H9 (cell line): ENCODE data around the gene HMCN1. TPM values are rescaled to one million over a fixed set of nuclear protein-coding genes. Genes with fewer than 3 reads are reported as not detected.

Experiments
- DNase-seq: peaks from one replicate; pipeline ENCODE4 v3.0.0-alpha.2; 2017
- H2AFZ ChIP-seq: one replicate; pipeline ENCODE4 v1.6.1; 2013; ENCODE audit warnings: mild to moderate bottlenecking, low read length, control low read depth, moderate library complexity
- H2AK5ac ChIP-seq: 2 replicates; pipeline ENCODE4 v1.6.1; 2013; ENCODE audit warnings: low read length, control low read depth, mixed read lengths; ENCODE audit not compliant: insufficient read length
- H2BK120ac ChIP-seq: one replicate; pipeline ENCODE4 v1.6.1; 2013; ENCODE audit warnings: low read depth, mild to moderate bottlenecking, low read length, control low read depth, inconsistent platforms; ENCODE audit not compliant: poor library complexity, severe bottlenecking
- H2BK12ac ChIP-seq: 2 replicates; pipeline ENCODE4 v1.6.1; 2013; ENCODE audit warnings: low read length, control low read depth, mixed read lengths, low read depth; ENCODE audit not compliant: insufficient read length
- H2BK15ac ChIP-seq: 2 replicates; pipeline ENCODE4 v1.6.1; 2013; ENCODE audit warnings: low read depth, low read length, control low read depth
- H2BK20ac ChIP-seq: one replicate; pipeline ENCODE4 v1.6.1; 2013; ENCODE audit warnings: low read depth, mild to moderate bottlenecking, low read length, control low read depth, inconsistent platforms; ENCODE audit not compliant: poor library complexity, severe bottlenecking
- H2BK5ac ChIP-seq: 2 replicates; pipeline ENCODE4 v1.6.1; 2013; ENCODE audit warnings: low read length, control low read depth, mixed read lengths; ENCODE audit not compliant: insufficient read length
- H3K14ac ChIP-seq: 2 replicates; pipeline ENCODE4 v1.6.1; 2013; ENCODE audit warnings: low read length, control low read depth; ENCODE audit not compliant: insufficient read depth
- H3K18ac ChIP-seq: 2 replicates; pipeline ENCODE4 v1.6.1; 2013; ENCODE audit warnings: low read depth, mild to moderate bottlenecking, mixed read lengths, low read length, control low read depth; ENCODE audit not compliant: insufficient read length
- H3K23ac ChIP-seq: 2 replicates; pipeline ENCODE4 v1.6.1; 2013; ENCODE audit warnings: low read length, control low read depth, mixed read lengths, low read depth; ENCODE audit not compliant: insufficient read length
- H3K23me2 ChIP-seq: 2 replicates; pipeline ENCODE4 v1.6.1; 2013; ENCODE audit warnings: low read depth, mild to moderate bottlenecking, mixed read lengths, low read length, control low read depth; ENCODE audit not compliant: insufficient read length, poor library complexity, severe bottlenecking
- H3K27ac ChIP-seq: 2 replicates; pipeline ENCODE4 v1.5.1; 2013; ENCODE audit warnings: low read length, control low read depth, mixed read lengths, low read depth; ENCODE audit not compliant: insufficient read length
- H3K27me3 ChIP-seq: 2 replicates; pipeline ENCODE4 v1.6.1; 2013; ENCODE audit warnings: low read length, control low read depth, inconsistent platforms; ENCODE audit not compliant: insufficient read depth
- H3K4ac ChIP-seq: 2 replicates; pipeline ENCODE4 v1.6.1; 2013; ENCODE audit warnings: low read depth, mild to moderate bottlenecking, control low read depth, inconsistent platforms, low read length, moderate library complexity
- H3K4me1 ChIP-seq: 2 replicates; pipeline ENCODE4 v1.6.1; 2013; ENCODE audit warnings: low read length, control low read depth, inconsistent platforms; ENCODE audit not compliant: insufficient read depth
- H3K4me2 ChIP-seq: 2 replicates; pipeline ENCODE4 v1.6.1; 2013; ENCODE audit warnings: low read length, control low read depth, mixed read lengths; ENCODE audit not compliant: insufficient read length, insufficient read depth
- H3K56ac ChIP-seq: 2 replicates; pipeline ENCODE4 v1.6.1; 2013; ENCODE audit warnings: low read depth, mild to moderate bottlenecking, mixed read lengths, low read length, control low read depth; ENCODE audit not compliant: insufficient read length
- H3K79me1 ChIP-seq: 2 replicates; pipeline ENCODE4 v1.6.1; 2013; ENCODE audit warnings: low read depth, mild to moderate bottlenecking, moderate library complexity, low read length, control low read depth, inconsistent platforms; ENCODE audit not compliant: insufficient read depth, poor library complexity, severe bottlenecking
- H3K79me2 ChIP-seq: 2 replicates; pipeline ENCODE4 v1.6.1; 2013; ENCODE audit warnings: low read length, control low read depth, inconsistent platforms; ENCODE audit not compliant: insufficient read depth
- H3K9ac ChIP-seq: 2 replicates; pipeline ENCODE4 v1.6.1; 2013; ENCODE audit warnings: low read length, control low read depth, mixed read lengths; ENCODE audit not compliant: insufficient read length; ENCODE audit errors: extremely low read depth
- H3K9me3 ChIP-seq: one replicate; pipeline ENCODE4 v1.6.1; 2013; ENCODE audit warnings: low read depth, low read length, inconsistent platforms; ENCODE audit not compliant: control insufficient read depth
- H3T11ph ChIP-seq: one replicate; pipeline ENCODE4 v1.6.1; 2013; ENCODE audit warnings: mild to moderate bottlenecking, low read length, control low read depth, inconsistent platforms
- H4K20me1 ChIP-seq: one replicate; pipeline ENCODE4 v1.6.1; 2013; ENCODE audit not compliant: control insufficient read depth, insufficient read length, insufficient read depth
- H4K5ac ChIP-seq: 2 replicates; pipeline ENCODE4 v1.6.1; 2013; ENCODE audit warnings: low read depth, mild to moderate bottlenecking, mixed read lengths, low read length, control low read depth; ENCODE audit not compliant: insufficient read length
- H4K8ac ChIP-seq: replicated peaks from 2 replicates; pipeline ENCODE4 v1.6.1; 2013; ENCODE audit warnings: low read length, control low read depth, mixed read lengths, low read depth; ENCODE audit not compliant: insufficient read length
- H4K91ac ChIP-seq: 2 replicates; pipeline ENCODE4 v1.6.1; 2013; ENCODE audit warnings: low read depth, mild to moderate bottlenecking, moderate library complexity, mixed read lengths, low read length, control low read depth; ENCODE audit not compliant: insufficient read length
- H3K27ac Mint-ChIP-seq, 3 experiments: 2 replicates in 2 of 3; 3 replicates in 1 of 3; pipeline ENCODE4 v1.8.0; 2020 to 2021; ENCODE audit warnings: mixed read lengths in 3 of 3, mild to moderate bottlenecking in 1 of 3, moderate library complexity in 1 of 3
- H3K27me3 Mint-ChIP-seq: 2 replicates; pipeline ENCODE4 v1.8.0; 2021; ENCODE audit warnings: low read depth, mild to moderate bottlenecking, moderate library complexity, mixed read lengths
- H3K36me3 Mint-ChIP-seq, 3 experiments: 2 replicates in 2 of 3; 3 replicates in 1 of 3; pipeline ENCODE4 v1.8.0; 2020 to 2021; ENCODE audit warnings: low read depth in 3 of 3, mixed read lengths in 3 of 3; ENCODE audit not compliant: insufficient read depth in 1 of 3
- H3K4me1 Mint-ChIP-seq, 2 experiments: 2 replicates each; pipeline ENCODE4 v1.8.0; 2020; ENCODE audit warnings: mixed read lengths in 2 of 2
- H3K4me3 Mint-ChIP-seq, 2 experiments: 2 replicates in 1 of 2; 3 replicates in 1 of 2; pipeline ENCODE4 v1.8.0; 2020 to 2021; ENCODE audit warnings: mild to moderate bottlenecking in 2 of 2, mixed read lengths in 2 of 2, moderate library complexity in 1 of 2
- H3K9me3 Mint-ChIP-seq, 2 experiments: 2 replicates in 1 of 2; 3 replicates in 1 of 2; pipeline ENCODE4 v1.8.0; 2020; ENCODE audit warnings: mild to moderate bottlenecking in 2 of 2, mixed read lengths in 2 of 2, moderate library complexity in 1 of 2
- WGBS: extraction: QIAGEN DNeasy Blood & Tissue Kit; methylation state at CpG from one replicate; pipeline ENCODE4 v1.1.7; 2013; ENCODE audit warnings: missing lambda C conversion rate, low lambda C conversion rate, mixed read lengths; ENCODE audit not compliant: insufficient read length; ENCODE audit errors: extremely low coverage; 5-methylcytosine and 5-hydroxymethylcytosine counted together
- total RNA-seq: library from RNA; stranded (reverse); gene quantifications from 2 replicates; pipeline ENCODE4 v1.2.1, GENCODE V29; 2021
- TF ChIP-seq, protein P1 (sequence below): fragments of 200-600 bp; sonication (generic); conservative IDR thresholded peaks from 3 replicates; pipeline ENCODE4 v1.8.0; 2021; ENCODE audit warnings: antibody characterized with exemption, mild to moderate bottlenecking

HMCN1 gene
- total RNA-seq, 1 experiment from 2014 or later: 3.3 TPM

DNA sequence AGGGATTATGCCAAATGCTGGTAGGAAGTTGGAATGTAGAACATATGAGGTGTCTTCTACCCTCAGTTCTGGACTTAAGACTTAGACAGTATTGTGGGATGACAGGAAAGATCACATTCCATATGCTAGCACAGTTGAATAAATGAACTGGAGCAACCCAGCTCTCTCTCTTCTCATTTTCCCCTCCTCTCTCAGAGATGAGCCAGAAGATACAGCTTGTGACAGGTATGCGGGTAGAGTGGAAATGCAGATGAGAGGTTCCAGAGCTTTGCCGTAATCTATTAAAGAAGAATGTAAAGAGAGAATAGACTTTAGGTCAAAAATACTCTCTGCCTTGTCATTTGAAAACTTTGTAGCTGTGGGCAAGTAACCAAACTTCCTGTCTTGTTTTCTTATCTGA, 32.5 kb upstream of the HMCN1 start:
- H2BK12ac ChIP-seq: no peak overlapping the region
- H3K56ac ChIP-seq: no peak overlapping the region
- no peak overlapping the region for H2BK5ac ChIP-seq
- TF ChIP-seq, protein P1, sequence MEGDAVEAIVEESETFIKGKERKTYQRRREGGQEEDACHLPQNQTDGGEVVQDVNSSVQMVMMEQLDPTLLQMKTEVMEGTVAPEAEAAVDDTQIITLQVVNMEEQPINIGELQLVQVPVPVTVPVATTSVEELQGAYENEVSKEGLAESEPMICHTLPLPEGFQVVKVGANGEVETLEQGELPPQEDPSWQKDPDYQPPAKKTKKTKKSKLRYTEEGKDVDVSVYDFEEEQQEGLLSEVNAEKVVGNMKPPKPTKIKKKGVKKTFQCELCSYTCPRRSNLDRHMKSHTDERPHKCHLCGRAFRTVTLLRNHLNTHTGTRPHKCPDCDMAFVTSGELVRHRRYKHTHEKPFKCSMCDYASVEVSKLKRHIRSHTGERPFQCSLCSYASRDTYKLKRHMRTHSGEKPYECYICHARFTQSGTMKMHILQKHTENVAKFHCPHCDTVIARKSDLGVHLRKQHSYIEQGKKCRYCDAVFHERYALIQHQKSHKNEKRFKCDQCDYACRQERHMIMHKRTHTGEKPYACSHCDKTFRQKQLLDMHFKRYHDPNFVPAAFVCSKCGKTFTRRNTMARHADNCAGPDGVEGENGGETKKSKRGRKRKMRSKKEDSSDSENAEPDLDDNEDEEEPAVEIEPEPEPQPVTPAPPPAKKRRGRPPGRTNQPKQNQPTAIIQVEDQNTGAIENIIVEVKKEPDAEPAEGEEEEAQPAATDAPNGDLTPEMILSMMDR: no peak
- peaks cover 0 to 5% (median 0%) of the 10 kb centered on the region in 3 experiments; a peak in 2 of 7 replicates for H3K36me3 Mint-ChIP-seq
- no peaks in the 10 kb centered on the region for H3K9me3 ChIP-seq
- H3K27me3 Mint-ChIP-seq: peaks cover 35% of the 10 kb centered on the region
- H4K20me1 ChIP-seq: no peaks in the 10 kb centered on the region
- no CpG with 5 or more reads among the region's 2 CpGs for WGBS
- H3K4me3 Mint-ChIP-seq: no peak overlapping the region
- peaks cover 3% of the 10 kb centered on the region; the same call in 1 of the 2 replicates for H3K27me3 ChIP-seq
- H3K9ac ChIP-seq: no peak overlapping the region
- no peaks in the 10 kb centered on the region for H3K79me2 ChIP-seq
- no peak overlapping the region for H2BK20ac ChIP-seq
- no peak for DNase-seq
- H3K4me2 ChIP-seq: no peak overlapping the region
- no peak overlapping the region for H3K18ac ChIP-seq
- no peak overlapping the region for H2BK120ac ChIP-seq
- no peak overlapping the region for H3T11ph ChIP-seq
- no peak overlapping the region for H2AK5ac ChIP-seq
- no peak overlapping the region for H3K27ac ChIP-seq
- H3K23me2 ChIP-seq: no peaks in the 10 kb centered on the region
- no peak overlapping the region for H4K8ac ChIP-seq
- H4K91ac ChIP-seq: no peak overlapping the region
- H3K23ac ChIP-seq: no peak overlapping the region
- H2BK15ac ChIP-seq: no peak overlapping the region
- no peaks in the 10 kb centered on the region for H3K79me1 ChIP-seq
- peaks cover 5 to 7% of the 10 kb centered on the region in 2 experiments for H3K9me3 Mint-ChIP-seq
- H3K4ac ChIP-seq: no peak overlapping the region
- no peak overlapping the region for H2AFZ ChIP-seq
- no peak overlapping the region for H3K14ac ChIP-seq
- H3K27ac Mint-ChIP-seq: no peak overlapping the region
- H3K4me1 ChIP-seq: 0 out of 2 replicates have a peak, but pooled peaks cover 7% of the 10 kb centered on the region
- no peak overlapping the region for H4K5ac ChIP-seq
- peaks cover 14 to 17% of the 10 kb centered on the region in 2 experiments for H3K4me1 Mint-ChIP-seq
